ENCODE measurements around the gene NECTIN1. TPM values are rescaled to one million over a fixed set of nuclear protein-coding genes. Genes with fewer than 3 reads are reported as not detected.

NECTIN1 gene
- total and polyA plus RNA-seq, 2 of the 4 experiments (the other 2 are of a cell fraction) = 2.3 to 4.2 TPM

DNA sequence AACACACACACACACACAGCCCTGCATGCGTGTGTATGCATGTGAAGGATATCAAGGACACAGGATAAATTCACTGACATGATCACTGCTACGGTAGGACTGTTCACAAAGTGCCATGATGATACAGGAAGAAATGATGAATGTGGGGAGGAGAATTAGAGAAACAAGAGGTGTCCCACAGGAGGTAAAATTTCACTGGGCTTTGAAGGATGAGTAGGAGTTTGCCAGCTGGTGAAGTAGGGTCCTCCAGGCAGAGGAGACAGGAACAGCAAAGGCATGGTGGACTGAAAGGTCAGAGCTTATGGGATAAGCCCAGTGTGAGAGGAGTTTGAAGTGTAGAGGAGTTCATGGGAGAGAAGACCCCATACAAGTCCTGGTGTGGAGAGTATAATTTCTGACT, 18.6 kb downstream of the NECTIN1 start:
- no peaks in the 10 kb centered on the region for H3K36me3 ChIP-seq (ENCODE audit: control insufficient read depth, insufficient read depth, low read length)
- dilution Hi-C loops (cut with HindIII; ENCODE audit: low sequenced_read_pairs, unreplicated experiment) (no loop called here), intact Hi-C loops (cut with micrococcal nuclease) (no loop called here), in situ Hi-C loops (cut with MboI; ENCODE audit: low sequenced_read_pairs) (no loop called here)
- ATAC-seq (ENCODE audit: low read depth) (no peak), DNase-seq (no peak)
- no peak overlapping the region for H3K4ac ChIP-seq (ENCODE audit: low read depth, low read length)
- no peak overlapping the region for H3K18ac ChIP-seq (ENCODE audit: low read depth, low read length)
- no peaks in the 10 kb centered on the region for H3K79me1 ChIP-seq (ENCODE audit: low read depth in 1 of 2, low read length in 2 of 2)
- H3K9ac ChIP-seq (ENCODE audit: low read depth, low read length) = no peak overlapping the region
- no peak overlapping the region for H2BK5ac ChIP-seq (ENCODE audit: low read depth, low read length, poor library complexity, severe bottlenecking)
- H2AK9ac ChIP-seq (replicated peaks; ENCODE audit: low read depth, low read length, poor library complexity) = no peak overlapping the region
- peaks cover 2% of the 10 kb centered on the region; the same call in 1 of the 2 replicates for H3K27me3 ChIP-seq (ENCODE audit: control insufficient read depth, insufficient read depth, low read length)
- H4K20me1 ChIP-seq (ENCODE audit: insufficient read depth, low read length) = no peaks in the 10 kb centered on the region
- no peak overlapping the region for H3K23ac ChIP-seq (ENCODE audit: low read depth, low read length)
- H3K27ac ChIP-seq (ENCODE audit: insufficient read depth, low read length) = no peak overlapping the region
- H3K4me2 ChIP-seq (ENCODE audit: low read depth, low read length) = no peak overlapping the region
- ChIA-PET CTCF (interaction anchor here (1.4 kb wide), 1 partner anchor 10 kb away, joined by 3 read pairs; no protein-coding TSS in a partner anchor), POLR2A (ENCODE audit: unreplicated experiment) (no interaction called here)
- no peak overlapping the region for H2BK15ac ChIP-seq (ENCODE audit: low read depth, low read length)
- no peak overlapping the region for H4K8ac ChIP-seq (ENCODE audit: low read depth in 2 of 2, low read length in 2 of 2)
- H3K56ac ChIP-seq (ENCODE audit: extremely low read depth, insufficient read depth, low read length) = no peak overlapping the region
- no peaks in the 10 kb centered on the region; the same call in 1 of the 2 replicates for H3K9me1 ChIP-seq (ENCODE audit: insufficient read depth, low read length)
- no peak overlapping the region for H4K5ac ChIP-seq (ENCODE audit: low read depth, low read length)
- no peak overlapping the region for H3K14ac ChIP-seq (replicated peaks; ENCODE audit: low read depth, low read length)
- no peaks in the 10 kb centered on the region for H3K9me3 ChIP-seq (ENCODE audit: control insufficient read depth, insufficient read depth, low read length)
- TF ChIP-seq CEBPB (IDR thresholded peaks at IDR 0.05; ENCODE audit: low read depth, low read length) = no peak
- no peak overlapping the region for H2BK20ac ChIP-seq (ENCODE audit: low read depth, low read length)
- no CpG with 5 or more reads among the region's 2 CpGs for WGBS, 2 experiments (ENCODE audit: extremely low coverage in 2 of 2, insufficient read length in 1 of 2)
- H2AK5ac ChIP-seq (ENCODE audit: low read depth, low read length) = no peak overlapping the region
- no peaks in the 10 kb centered on the region for H3K4me1 ChIP-seq (ENCODE audit: control insufficient read depth, insufficient read depth, low read length)
- no peak overlapping the region for H2AFZ ChIP-seq (replicated peaks; ENCODE audit: low read length, poor library complexity)
- no peak overlapping the region for H3K4me3 ChIP-seq (ENCODE audit: insufficient read depth, low read depth, low read length)
- no peak overlapping the region for H2BK120ac ChIP-seq (ENCODE audit: low read depth, low read length)
- H4K91ac ChIP-seq (ENCODE audit: insufficient read depth, low read depth, low read length) = no peak overlapping the region
- BruUV-seq (replicated peaks) = no TSS peak

Data from IMR-90 (cell line).